Measurements from ENCODE around the gene ARHGAP8. TPM values are rescaled to one million over a fixed set of nuclear protein-coding genes. Genes with fewer than 3 reads are reported as not detected.

ARHGAP8 gene
- total RNA-seq, 2 experiments from 2014 or later = 2.1 to 3.2 TPM

DNA sequence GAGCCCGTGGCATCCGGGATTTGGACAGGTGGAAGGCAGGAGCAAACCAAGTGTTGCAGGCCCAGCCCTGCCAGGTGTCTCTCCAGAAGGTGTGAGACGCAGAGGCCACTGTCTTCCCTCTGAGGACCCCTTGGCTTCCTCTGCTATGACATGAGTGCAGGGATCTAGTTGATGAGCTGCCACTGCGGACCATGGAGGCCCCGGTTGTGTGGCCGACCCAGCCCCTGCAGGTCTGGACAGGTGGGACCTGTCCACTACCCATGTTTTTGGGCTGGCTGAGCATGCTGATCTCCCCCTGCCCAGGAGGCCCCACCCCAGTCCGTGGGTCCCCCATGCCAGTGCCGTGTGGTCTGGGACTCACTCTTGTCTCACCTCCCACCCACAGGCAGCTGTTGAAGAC is 27.5 kb upstream of the ARHGAP8 start:
- Mint-ChIP-seq H3K27me3 (no peaks in the 10 kb centered on the region), H3K4me1 (ENCODE audit: low read depth) (peaks cover 25% of the 10 kb centered on the region), H3K4me3 (no peak overlapping the region), H3K36me3 (ENCODE audit: low read depth) (peaks cover 1% of the 10 kb centered on the region), H3K9me3 (no peaks in the 10 kb centered on the region), H3K27ac (no peak overlapping the region)
- TF ChIP-seq CTCF (IDR thresholded peaks at IDR 0.05) = no peak
- ChIA-PET CTCF (interaction anchor here (0.7 to 2.1 kb wide), 2 partner anchors 11 to 27 kb away, joined by 4 to 11 read pairs; no protein-coding TSS in a partner anchor), POLR2A (no interaction called here)
- intact Hi-C loops (cut with micrococcal nuclease) = no loop called here
- ATAC-seq = no peak
- no peak for DNase-seq

DNA sequence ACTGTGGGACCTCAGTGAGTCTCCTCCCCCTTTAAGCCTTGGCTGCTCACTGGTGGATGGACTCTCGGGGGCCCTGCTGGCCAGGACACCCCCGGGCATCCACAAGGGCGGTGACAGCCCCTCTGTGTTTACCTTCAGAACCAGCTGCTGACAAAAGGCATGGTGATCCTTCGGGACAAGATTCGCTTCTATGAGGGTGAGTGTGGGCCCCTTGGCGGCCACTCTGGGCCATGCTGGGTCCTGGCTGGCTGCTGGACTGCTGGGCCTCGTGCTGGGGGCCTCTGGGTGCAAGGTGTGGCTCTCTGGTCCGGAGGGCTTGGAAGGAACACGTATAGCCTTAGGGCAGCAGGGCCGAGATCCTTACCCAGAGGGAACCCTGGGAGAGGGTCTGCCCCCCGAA is 25.9 kb upstream of the ARHGAP8 start:
- H3K9me3 Mint-ChIP-seq = no peaks in the 10 kb centered on the region
- H3K4me3 Mint-ChIP-seq = no peak overlapping the region
- no peak for DNase-seq
- CTCF ChIA-PET = no interaction called here
- ATAC-seq = no peak
- no peak for TF ChIP-seq CTCF (IDR thresholded peaks at IDR 0.05)
- H3K27ac Mint-ChIP-seq = no peak overlapping the region
- no peaks in the 10 kb centered on the region for H3K27me3 Mint-ChIP-seq
- H3K36me3 Mint-ChIP-seq (ENCODE audit: low read depth) = peaks cover 9% of the 10 kb centered on the region
- intact Hi-C loops (cut with micrococcal nuclease) = no loop called here
- POLR2A ChIA-PET = no interaction called here
- H3K4me1 Mint-ChIP-seq (ENCODE audit: low read depth) = peaks cover 25% of the 10 kb centered on the region

GRCh38 chr22:44727148-44727547 is 25.2 kb upstream of the ARHGAP8 start:
- ATAC-seq = no peak
- no peaks in the 10 kb centered on the region for H3K9me3 Mint-ChIP-seq
- no peak for TF ChIP-seq CTCF (IDR thresholded peaks at IDR 0.05)
- H3K27me3 Mint-ChIP-seq = no peaks in the 10 kb centered on the region
- H3K36me3 Mint-ChIP-seq (ENCODE audit: low read depth) = peaks cover 9% of the 10 kb centered on the region
- DNase-seq = no peak
- no peak overlapping the region for H3K27ac Mint-ChIP-seq
- CTCF ChIA-PET = no interaction called here
- POLR2A ChIA-PET = no interaction called here
- H3K4me3 Mint-ChIP-seq = no peak overlapping the region
- H3K4me1 Mint-ChIP-seq (ENCODE audit: low read depth) = peaks cover 25% of the 10 kb centered on the region
- intact Hi-C loops (cut with micrococcal nuclease) = no loop called here

DNA sequence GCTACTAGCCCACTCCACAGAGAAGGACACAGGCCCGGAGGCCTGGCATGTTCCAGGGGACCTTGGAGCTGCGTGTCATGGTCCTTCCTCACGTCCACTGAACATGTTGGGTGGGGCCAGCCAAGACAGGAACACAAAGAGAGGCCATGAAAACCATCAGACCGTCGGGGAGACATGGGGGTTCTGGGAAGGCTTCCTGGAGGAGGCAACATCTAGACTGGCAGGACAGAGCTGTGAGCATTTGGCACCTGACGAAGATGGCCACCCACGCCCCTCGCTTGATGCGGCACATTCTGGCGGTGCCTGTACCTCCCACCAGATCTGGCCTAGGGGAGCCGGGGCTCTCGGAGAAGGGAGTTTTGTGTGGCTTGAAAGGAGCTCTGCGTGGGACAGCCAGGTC is 24.7 kb upstream of the ARHGAP8 start:
- DNase-seq (no peak), ATAC-seq (no peak)
- no peaks in the 10 kb centered on the region for H3K27me3 Mint-ChIP-seq
- TF ChIP-seq CTCF (IDR thresholded peaks at IDR 0.05) = no peak
- no peak overlapping the region for H3K4me3 Mint-ChIP-seq
- peaks cover 13% of the 10 kb centered on the region for H3K36me3 Mint-ChIP-seq (ENCODE audit: low read depth)
- ChIA-PET POLR2A (no interaction called here), CTCF (no interaction called here)
- intact Hi-C loops (cut with micrococcal nuclease) = loop anchor here (2.0 kb wide), 1 partner anchor 29 kb away; no protein-coding TSS in a partner anchor
- H3K27ac Mint-ChIP-seq = no peak overlapping the region
- peaks cover 23% of the 10 kb centered on the region for H3K4me1 Mint-ChIP-seq (ENCODE audit: low read depth)
- no peaks in the 10 kb centered on the region for H3K9me3 Mint-ChIP-seq

DNA sequence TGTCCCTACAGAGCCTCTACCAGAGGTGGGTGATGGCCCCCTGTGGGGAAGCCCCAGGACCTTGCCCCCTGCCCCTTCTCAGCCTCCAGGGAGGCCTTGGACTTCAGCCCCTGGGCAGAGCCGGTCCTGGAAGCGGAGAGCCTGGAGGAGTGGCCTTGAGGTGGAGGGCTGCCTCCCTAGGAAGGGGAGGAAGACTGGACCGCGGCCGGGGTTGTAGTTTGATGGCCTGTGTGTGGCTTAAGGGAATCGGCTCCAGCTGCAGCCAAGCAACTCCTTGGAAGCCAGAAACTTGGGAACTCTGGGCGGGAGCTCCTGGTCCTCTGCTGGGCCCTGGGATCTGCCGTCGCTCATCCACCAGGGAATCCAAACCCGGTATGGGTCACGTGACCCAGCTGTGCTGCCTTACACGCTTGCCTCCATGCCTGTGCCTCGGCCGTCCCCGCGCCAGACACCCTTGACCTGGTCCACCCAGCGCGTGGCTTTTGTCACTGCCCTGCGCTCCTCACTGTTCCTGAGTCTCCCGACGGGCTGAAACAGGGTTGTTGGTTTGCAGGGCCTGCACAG is 23.5 kb upstream of the ARHGAP8 start:
- ATAC-seq (no peak), DNase-seq (no peak)
- no peaks in the 10 kb centered on the region for H3K9me3 Mint-ChIP-seq
- H3K27me3 Mint-ChIP-seq = no peaks in the 10 kb centered on the region
- no peak for TF ChIP-seq CTCF (IDR thresholded peaks at IDR 0.05)
- ChIA-PET CTCF (interaction anchor here (0.9 to 2.3 kb wide), 3 partner anchors 32 to 45 kb away, joined by 3 to 7 read pairs (median 4); no protein-coding TSS in a partner anchor), POLR2A (interaction anchor here (0.6 to 1.5 kb wide), 3 partner anchors 24 to 48 kb away, joined by 3 to 4 read pairs (median 3); no protein-coding TSS in a partner anchor)
- intact Hi-C loops (cut with micrococcal nuclease) = loop anchor here (2.0 kb wide), 1 partner anchor 30 kb away; no protein-coding TSS in a partner anchor
- peaks cover 22% of the 10 kb centered on the region for H3K4me1 Mint-ChIP-seq (ENCODE audit: low read depth)
- peak overlapping the region; percentile 34 for H3K27ac Mint-ChIP-seq
- peaks cover 14% of the 10 kb centered on the region for H3K36me3 Mint-ChIP-seq (ENCODE audit: low read depth)
- no peak overlapping the region for H3K4me3 Mint-ChIP-seq
